HG02642 (cell line): ENCODE data around the gene ITPR2.
"Not testable (repeated sequence)": the region's sequence is repeated elsewhere in the genome, so short reads cannot be mapped to it uniquely, and the experiment has no call there.

Experiments
- ATAC-seq: cut with Tn5 transposase; IDR thresholded peaks from one replicate; pipeline ENCODE4 v1.9.1; 2021; ENCODE audit warnings: mild to moderate bottlenecking; ENCODE audit not compliant: unreplicated experiment, poor library complexity

ITPR2 gene

DNA sequence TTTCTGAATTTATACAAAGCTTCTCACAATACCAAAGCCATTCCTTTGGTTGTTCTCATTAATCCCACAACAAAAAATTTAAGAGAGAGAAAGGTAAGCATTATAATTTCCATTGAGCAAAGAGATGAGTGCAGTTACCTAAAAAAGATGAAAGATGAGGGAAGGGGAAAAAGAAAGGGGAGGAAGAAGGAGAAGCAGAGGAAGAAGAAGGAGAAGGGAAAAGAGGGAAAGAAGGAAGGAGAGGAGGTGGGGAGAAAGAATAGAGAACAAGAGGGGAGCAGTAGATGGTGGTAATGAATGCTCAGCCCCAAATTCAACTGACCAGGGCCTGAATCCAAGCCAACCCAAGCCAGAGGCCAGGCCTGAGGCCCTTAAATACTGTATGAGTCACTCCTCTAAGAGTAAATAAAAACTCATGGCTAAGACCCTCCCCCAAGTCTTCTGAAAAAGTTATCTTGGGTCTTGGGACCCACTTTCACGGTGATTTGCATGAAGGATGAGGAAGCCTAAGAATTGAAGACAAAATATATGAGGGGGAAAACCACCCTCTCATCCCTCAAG is 144.6 kb downstream of the ITPR2 start:
- ATAC-seq = no peak

GRCh38 chr12:26686408-26686807 is 146.6 kb downstream of the ITPR2 start:
- ATAC-seq = no peak

- no peak for ATAC-seq
These were observed 148.9 kb downstream of the ITPR2 start for GRCh38 chr12:26684101-26684500.

DNA sequence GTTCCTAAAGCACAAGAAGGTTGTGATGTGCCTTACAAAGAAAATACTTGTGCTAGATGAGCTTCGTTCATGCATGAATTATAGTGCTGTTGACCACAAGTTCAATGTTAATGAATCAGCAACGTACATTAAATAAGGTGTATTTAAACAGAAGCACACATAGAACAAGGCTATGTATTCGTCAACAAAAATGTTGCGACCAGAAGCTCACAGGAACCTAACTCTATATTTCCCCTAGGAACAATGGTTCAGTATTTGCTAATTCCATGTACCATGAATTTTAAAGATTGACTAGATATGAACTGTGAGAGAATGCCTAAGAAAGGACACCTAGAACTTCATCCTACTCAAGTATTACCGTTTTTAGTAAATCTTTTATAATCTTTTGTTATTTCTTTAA is 149.6 kb downstream of the ITPR2 start:
- ATAC-seq = no peak

DNA sequence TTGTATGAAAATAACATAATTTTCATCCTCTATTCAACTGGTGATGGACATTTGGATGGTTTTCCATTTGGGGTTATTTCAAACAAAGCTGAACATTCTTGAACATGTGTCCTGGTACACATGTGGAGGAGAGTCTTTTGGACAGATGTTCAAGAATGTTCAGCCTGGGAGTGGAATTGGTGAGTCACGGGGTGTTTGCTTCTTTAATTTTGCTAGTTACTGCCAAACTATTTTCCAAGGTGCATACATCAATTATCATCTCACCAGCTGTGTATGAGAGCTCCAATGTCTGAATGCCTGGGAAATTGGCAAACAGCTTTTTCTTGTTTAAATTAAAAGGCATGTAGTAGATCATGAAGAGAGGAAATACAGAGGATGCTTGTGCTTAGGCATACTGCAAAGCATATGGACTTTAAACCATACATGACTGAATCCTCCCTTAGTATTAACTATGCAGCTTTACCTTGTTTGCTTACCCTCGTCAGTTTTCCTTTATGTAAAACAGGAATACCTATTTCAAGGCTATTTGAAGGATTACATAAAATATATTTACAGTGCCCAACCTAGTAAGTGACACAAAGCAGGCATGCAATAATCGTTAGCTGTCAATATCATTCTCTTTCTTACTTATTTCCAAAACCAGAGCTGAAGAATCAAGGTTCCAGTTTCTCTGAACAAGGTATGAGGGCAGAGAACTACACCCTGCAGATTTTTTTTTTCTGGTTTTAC is 152.1 kb downstream of the ITPR2 start:
- ATAC-seq = no peak

GRCh38 chr12:26678697-26679660 is 154.0 kb downstream of the ITPR2 start:
- no peak for ATAC-seq

DNA sequence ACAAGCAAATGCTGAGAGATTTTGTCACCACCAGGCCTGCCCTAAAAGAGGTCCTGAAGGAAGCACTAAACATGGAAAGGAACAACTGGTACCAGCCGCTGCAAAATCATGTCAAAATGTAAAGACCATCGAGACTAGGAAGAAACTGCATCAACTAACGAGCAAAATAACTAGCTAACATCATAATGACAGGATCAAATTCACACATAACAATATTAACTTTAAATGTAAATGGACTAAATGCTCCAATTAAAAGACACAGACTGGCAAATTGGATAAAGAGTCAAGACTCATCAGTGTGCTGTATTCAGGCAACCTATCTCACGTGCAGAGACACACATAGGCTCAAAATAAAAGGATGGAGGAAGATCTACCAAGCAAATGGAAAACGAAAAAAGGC is 161.5 kb downstream of the ITPR2 start:
- ATAC-seq = not testable (repeated sequence)

DNA sequence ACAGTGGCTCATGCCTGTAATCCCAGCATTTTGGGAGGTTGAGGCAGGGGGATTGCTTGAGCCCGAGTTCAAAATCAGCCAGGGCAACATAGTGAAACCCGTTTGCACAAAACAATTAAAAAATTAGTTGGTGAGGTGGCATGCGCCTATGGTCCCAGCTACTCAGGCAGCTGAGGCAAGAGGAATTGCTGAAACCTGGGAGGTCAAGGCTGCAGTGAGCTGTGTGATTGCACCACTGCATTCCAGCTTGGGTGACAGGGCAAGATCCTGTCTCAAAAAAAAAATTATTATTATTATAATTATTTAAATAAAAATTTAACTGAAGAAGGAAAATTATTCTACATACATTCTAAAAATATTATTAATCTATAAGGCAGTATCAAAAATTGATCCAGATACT is 164.1 kb downstream of the ITPR2 start:
- no peak for ATAC-seq

DNA sequence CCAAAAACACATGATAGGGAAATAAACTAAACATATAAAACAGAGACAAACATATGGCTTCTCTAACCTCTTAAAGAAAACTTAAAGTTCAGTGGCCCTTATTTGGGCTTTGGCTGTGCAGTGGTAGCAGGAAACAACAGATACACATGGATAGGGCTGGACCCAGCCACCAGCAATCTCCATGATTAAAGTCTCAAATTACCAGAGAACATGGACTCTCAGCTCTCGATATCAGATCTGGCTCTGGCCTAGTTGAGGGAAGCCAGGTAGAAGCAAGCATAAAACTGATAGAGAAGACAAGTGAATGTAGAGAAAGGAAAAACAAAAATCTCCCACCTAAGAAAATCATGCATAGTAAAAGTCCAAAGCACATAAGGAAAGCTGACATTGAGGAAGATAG is 164.8 kb downstream of the ITPR2 start:
- no peak for ATAC-seq

DNA sequence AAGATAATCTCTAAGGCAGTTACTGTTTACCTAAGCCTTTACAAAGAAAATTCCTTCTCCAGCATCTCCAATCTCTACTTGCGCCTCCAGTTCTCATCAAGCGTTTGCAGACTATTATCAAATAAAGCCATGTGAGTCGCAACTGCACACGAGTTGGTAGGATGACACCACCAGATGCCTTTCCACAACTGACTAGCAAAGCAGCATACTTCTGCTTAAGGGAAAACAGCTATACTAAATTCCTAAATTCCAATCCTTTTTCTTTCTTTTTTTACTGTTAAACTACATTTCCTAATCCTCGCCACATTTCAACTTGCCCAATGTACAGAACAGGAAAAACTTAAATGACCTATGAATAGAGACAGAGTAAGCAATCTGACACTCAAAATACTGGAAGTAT is 166.7 kb downstream of the ITPR2 start:
- ATAC-seq = no peak

GRCh38 chr12:26661399-26661798 is 171.6 kb downstream of the ITPR2 start:
- ATAC-seq = no peak

GRCh38 chr12:26659930-26660329 is 173.1 kb downstream of the ITPR2 start:
- ATAC-seq = no peak

- no peak for ATAC-seq
These were observed 174.0 kb downstream of the ITPR2 start for GRCh38 chr12:26658991-26659390.

DNA sequence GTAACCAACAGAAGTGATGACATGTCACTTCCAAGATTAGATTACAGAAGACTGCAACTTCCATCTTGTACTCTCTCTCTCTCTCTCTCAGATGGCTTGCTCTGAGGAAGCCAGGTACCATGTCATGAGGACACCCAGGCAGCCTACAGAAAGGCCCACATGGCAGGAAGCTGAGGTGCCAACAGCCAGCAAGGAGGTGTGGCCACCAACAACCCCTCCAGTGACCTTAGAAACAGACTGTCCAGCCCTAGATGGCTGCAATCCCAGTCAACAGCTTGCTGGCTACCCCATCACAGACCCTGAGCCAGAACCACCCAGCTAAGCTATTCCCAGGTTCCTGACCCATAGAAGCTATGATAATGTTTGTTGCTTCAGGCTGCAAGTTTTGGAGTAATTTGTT is 178.4 kb downstream of the ITPR2 start:
- ATAC-seq = no peak

DNA sequence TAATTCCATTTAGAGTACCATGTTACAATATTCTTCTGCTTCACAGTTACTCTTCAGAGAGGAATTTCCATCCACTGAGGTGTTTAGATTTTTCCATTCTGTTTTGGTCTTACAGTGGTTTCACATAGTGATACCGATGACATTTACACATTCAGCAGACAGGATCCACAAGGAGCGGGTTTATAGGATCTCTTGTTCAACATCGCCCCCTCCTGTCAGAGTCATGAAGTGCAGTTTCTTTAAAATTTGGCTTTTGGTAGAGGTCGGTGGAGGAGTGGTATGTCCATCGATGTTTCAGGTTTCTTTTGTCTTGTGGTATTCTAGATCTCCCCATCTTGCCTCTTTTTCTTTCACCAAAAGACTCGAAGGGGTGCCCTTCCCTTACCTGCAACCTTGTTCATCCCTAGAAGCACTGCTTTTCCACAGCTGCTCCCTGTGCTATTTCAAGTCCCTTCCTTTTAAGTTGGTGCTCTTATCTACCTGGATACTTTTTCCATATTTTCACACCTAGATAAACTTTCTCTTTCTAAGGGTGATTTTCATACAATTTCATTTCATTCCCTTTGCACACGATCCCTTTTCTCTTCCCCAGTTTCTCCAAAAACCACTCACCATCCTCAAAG is 181.3 kb downstream of the ITPR2 start:
- no peak for ATAC-seq

GRCh38 chr12:26651036-26651435 is 182.0 kb downstream of the ITPR2 start:
- ATAC-seq = no peak

GRCh38 chr12:26648999-26649398 is 184.0 kb downstream of the ITPR2 start:
- ATAC-seq = no peak

DNA sequence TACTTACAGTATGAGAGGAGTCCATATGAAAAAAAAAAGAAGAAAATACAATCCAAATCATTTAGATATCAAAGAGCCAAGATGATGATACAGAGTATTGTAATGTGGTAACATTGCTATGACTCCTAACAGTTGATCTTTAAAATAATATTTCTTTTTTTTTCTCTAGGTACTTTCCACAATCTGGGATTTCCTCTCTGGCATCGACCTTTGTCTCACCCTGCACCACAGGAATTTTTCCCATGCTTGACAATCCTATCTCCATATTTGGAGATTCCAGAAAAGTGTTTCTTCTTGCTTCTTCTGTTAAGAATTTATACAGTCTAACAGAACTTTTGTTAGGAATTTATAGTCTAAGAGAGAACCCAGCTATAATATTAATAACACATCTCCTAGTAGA is 184.4 kb downstream of the ITPR2 start:
- no peak for ATAC-seq

- ATAC-seq = no peak
These were observed 184.9 kb downstream of the ITPR2 start for GRCh38 chr12:26648066-26648465.

DNA sequence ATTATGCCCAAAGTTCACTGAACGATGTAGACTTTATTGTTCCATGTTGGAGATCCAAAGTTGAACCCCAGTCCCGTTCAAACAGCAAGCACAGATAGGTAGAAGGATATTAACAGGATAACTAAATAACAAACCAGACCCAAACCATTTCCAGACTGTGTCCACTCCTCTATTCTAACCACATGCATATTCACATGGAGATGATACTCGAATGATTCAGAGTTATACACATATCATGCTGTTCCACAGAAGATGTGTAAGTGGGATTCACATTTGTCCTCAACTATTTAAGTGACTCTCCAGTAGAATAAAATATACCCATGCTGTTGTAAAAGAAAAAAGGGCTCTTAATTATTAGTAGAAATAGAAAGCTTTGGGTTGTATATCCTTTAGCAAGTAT is 185.9 kb downstream of the ITPR2 start:
- no peak for ATAC-seq

DNA sequence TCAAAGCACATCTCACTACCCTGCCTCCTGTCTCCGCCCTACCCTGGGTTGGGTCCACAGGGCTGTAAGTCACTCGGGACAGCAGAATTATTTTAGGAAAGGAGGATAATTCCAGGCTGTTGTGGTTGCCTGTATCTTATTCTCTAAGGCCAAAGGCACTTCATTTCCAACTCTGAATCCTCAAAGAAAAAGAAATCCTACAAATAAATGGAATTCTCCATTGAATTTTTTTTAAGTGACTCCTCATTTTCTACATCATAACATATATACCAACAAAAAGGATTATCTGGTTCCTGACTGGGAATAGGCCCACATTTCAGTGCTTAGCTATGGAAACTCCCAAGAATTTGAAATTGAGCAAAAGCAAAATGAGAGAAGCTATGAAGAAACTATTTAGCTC is 186.4 kb downstream of the ITPR2 start:
- no peak for ATAC-seq
